Left colon (tissue), 2 donors: ENCODE results near the gene HINT2. TPM values are rescaled to one million over a fixed set of nuclear protein-coding genes. Genes with fewer than 3 reads are reported as not detected.
A peak's percentile ranks its signal among the peaks of the same experiment; 100 is the strongest.

Experiments
- ATAC-seq: fragments of 200-7000 bp; cut with Tn5 transposase; one replicate; pipeline ENCODE4 v1.9.1; 2020; ENCODE audit warnings: mild to moderate bottlenecking, moderate library complexity
- DNase-seq, 2 donors: peaks; one replicate each; pipeline ENCODE4 v3.0.0-alpha.2; 2020
- intact Hi-C, 2 donors: fragments of 100-400 bp; cut with DNase I in 1 of 2; cut with micrococcal nuclease in 1 of 2; formaldehyde crosslinking; loops; one replicate each; pipeline versions ENCODE4 v1.11.2 to v1.14.0; 2022; cut with DNase I, micrococcal nuclease
- total RNA-seq, 2 donors: library from RNA; stranded (reverse); fragmentation: NEBNext Ultra II Directional; extraction: Animal tissue kit (Norgen Biotek cat#: 25700); gene quantifications; one replicate each; pipeline ENCODE4 v1.2.1, GENCODE V29; 2021
- donor health status: DM: no; HTN: no; CAD: no.
- donor health status: DM: yes; HTN: yes; CAD: no.

The HINT2 gene
- total RNA-seq, 2 donors from 2014 or later = 56.0 to 59.4 TPM

DNA sequence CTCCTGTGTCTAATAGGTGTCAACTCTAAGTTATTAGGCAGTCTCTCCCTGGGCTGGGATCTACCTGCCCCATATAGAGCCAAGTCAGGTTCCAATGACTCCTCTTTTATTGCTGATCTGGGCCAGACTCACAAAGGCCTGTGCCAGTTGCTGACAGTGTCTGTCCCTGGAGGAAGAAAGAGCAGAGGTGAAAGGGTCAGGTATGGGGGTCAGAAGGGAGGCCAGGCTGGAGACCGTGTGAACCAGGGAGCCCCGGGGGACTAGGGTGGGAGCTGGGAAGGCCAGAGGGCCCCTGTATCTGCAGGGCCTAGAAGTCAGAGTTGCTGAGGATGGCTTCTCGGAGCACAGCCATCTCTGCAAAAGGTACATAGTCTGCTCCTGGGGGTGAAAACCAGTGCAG is 3.5 kb upstream of the HINT2 start:
- intact Hi-C loops = no loop called here
- no peak for DNase-seq
- no peak for ATAC-seq

DNA sequence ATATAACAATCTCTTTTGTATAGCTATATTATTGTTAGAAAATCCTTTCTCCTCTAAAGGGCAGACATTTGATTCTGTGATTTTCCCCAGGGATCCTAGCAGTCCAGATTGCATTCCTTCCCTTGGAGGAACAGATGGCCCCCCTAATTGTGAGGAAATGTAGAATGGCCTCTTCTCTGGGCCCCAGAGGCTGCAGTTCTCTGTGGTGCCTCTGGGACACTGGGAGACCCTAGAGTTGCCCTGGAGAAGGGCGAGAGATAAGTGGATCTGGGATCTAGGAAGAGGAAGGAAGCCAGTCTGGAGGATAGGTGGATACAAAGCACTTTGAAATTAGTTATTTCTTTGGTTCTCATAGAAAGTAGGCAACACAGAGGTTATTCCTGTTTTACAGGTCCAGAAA is 1.9 kb upstream of the HINT2 start:
- intact Hi-C loops = no loop called here
- DNase-seq = no peak
- no peak for ATAC-seq

DNA sequence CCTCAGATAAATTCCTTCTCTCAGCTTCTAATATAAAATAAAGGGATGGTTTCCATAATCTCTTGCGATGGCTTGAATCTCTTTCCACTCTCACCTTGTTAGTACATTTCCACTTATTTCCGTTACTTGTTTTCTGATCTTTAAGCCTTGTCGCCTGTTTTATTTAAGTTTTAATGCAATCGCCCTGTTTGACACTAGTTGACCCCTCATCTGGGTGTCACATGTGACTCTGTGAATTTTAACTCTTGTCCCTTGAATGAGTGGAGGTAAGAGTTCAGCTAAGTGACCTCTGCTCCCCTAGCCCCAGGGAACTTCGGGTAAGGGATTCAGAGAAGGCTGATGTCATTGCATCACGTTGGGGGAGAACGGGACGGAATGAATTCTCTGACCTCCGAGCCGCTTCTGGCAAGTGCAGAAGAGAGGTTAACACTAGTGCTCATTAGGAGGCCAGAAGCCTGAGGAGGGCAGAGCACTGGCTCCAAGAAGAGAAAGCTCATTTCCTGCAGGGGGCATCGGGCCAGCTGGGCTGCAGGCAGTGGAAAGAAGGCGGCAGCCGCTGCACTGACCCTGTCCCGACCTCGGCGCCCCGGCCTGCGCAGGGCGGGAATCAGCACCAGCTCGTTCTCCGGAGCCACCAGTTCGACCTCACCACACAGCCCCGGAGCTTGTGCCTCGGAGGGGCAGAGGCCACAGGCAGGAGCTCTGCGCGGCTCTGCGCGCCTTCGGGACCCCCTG is 569 bp downstream of the HINT2 start:
- ATAC-seq (peak; percentile 49), DNase-seq (peak; percentile 68 to 77)
- intact Hi-C loops = no loop called here

- ATAC-seq = no peak
- intact Hi-C loops = no loop called here
Observed at GRCh38 chr9:35813434-35814105, 1.3 kb downstream of the HINT2 start.

GRCh38 chr9:35812025-35812602 is 2.7 kb downstream of the HINT2 start, which contains the start of gene SPAG8:
Gene SPAG8, minus strand, starts transcription at chr9:35812262. Its CDS starts 115 bp downstream, at chr9:35812147.
- intact Hi-C loops = no loop called here
- DNase-seq (peak; percentile 92 to 97), ATAC-seq (peak; percentile 61)

More at GRCh38 chr9:35813434-35814105, 1.3 kb downstream of the HINT2 start:
- no peak for DNase-seq

GRCh38 chr9:35811381-35812024 is 3.3 kb downstream of the HINT2 start:
- ATAC-seq = no peak

GRCh38 chr9:35810122-35810521 is 4.7 kb downstream of the HINT2 start:
- intact Hi-C loops = no loop called here
- ATAC-seq (no peak), DNase-seq (no peak)

More at GRCh38 chr9:35811381-35812024, 3.3 kb downstream of the HINT2 start:
- intact Hi-C loops = no loop called here
- DNase-seq = no peak

DNA sequence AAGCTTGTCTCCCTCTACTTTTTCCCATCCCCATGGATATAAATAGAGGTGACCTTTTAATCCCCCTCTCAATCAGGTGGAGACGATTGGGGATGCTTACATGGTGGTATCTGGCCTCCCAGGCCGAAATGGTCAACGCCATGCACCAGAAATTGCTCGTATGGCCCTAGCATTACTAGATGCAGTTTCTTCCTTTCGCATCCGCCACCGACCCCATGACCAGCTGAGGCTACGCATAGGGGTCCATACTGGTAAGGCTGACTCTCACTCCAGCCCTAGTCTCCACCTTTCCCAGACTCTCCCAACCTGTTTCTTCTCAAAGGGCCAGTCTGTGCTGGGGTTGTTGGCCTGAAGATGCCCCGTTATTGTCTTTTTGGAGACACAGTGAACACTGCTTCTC is 6.4 kb downstream of the HINT2 start:
- no peak for DNase-seq
- intact Hi-C loops = no loop called here
- no peak for ATAC-seq

GRCh38 chr9:35806101-35806500 is 8.7 kb downstream of the HINT2 start:
- intact Hi-C loops = no loop called here
- DNase-seq (no peak), ATAC-seq (no peak)

GRCh38 chr9:35801328-35802128 is 13.3 kb downstream of the HINT2 start:
- intact Hi-C loops = no loop called here
- no peak for ATAC-seq
- no peak for DNase-seq

- intact Hi-C loops = no loop called here
- ATAC-seq (no peak), DNase-seq (no peak)
Observed at GRCh38 chr9:35800530-35800929, 14.3 kb downstream of the HINT2 start.

DNA sequence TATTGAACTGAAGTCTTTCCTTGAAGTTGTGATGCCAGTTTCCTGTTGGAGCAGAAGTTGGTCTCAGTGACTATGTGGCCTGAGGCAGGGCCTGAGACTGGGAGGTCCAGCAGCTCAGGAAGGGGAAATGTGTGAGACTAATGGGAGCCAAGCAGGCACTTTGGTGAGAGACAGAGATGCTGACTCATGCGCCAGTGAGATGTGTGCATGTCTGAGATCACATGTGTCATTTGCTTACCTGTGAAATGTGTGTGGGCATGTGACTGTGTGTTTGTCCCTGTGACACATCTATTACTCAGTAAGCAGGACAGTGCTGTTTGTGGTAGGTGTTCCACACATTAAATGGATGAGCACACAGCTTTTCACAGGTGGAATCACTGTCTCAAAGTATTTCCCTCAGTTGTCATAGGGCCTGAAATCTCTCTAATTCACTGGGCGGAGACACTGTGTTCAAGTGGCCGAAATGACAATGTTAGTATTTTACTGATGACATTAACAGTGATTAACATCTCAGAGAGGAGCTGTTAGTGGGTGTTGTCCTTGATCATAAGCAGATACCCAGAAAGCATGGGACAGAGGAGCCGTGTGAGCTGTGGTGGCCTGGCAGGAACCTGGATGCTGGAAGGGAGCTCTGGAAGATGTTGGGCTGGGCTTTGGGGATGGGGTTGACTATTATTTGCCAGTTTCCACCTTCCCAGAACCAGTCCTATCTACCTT is 16.0 kb downstream of the HINT2 start:
- no peak for DNase-seq
- intact Hi-C loops = loop anchor here in 1 of 2 donors (10.0 kb wide), 1 partner anchor 66 kb away; no protein-coding TSS in a partner anchor
- ATAC-seq = no peak

- DNase-seq = no peak
- intact Hi-C loops = loop anchor here in 1 of 2 donors (10.0 kb wide), 1 partner anchor 67 kb away; no protein-coding TSS in a partner anchor
- ATAC-seq = no peak
Observed at GRCh38 chr9:35797311-35798109, 17.3 kb downstream of the HINT2 start.

DNA sequence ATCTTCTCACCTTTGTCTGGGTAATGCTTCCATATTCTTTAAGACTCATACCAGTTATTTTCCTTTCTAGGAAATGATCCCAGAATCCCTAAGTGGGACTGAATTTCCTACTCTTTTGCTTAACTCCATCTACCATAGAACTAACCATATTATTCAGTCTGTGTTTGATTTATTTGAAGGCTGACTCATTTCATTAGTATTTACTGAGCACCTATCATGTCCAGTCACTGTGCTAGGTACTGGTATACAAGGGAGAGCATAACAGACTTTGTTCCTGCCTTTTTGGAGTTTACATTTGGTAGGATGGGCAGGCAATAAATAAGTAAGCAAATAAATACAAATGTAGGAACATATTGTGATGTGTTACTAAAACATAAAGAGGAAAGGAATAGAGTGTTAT is 19.1 kb downstream of the HINT2 start:
- ATAC-seq = peak; percentile 36
- DNase-seq = no peak
- intact Hi-C loops = loop anchor here in 1 of 2 donors (10.0 kb wide), 1 partner anchor 69 kb away; no protein-coding TSS in a partner anchor

GRCh38 chr9:35793461-35793860 is 21.4 kb downstream of the HINT2 start:
- intact Hi-C loops = loop anchor here in 1 of 2 donors (10.0 kb wide), 1 partner anchor 71 kb away; no protein-coding TSS in a partner anchor
- DNase-seq = no peak
- no peak for ATAC-seq

DNA sequence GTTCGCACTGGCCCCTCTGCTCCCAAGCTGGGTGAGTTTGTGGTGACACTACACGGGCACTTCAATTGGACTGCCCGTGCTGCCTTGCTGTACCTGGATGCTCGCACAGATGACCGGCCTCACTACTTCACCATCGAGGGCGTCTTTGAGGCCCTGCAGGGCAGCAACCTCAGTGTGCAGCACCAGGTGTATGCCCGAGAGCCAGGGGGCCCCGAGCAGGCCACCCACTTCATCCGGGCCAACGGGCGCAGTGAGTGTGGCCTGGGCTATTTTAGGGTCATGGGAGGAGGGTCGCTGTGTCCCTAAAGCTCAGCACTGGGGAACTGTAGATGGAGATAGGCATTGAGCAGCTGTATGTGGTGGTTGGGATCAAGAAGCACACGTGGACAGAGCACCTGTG is 22.0 kb downstream of the HINT2 start:
- intact Hi-C loops = loop anchor here in 1 of 2 donors (10.0 kb wide), 1 partner anchor 72 kb away; no protein-coding TSS in a partner anchor
- ATAC-seq (no peak), DNase-seq (no peak)
